Stimulated activated CD8-positive, alpha-beta memory T cell treated with anti-CD3 and anti-CD28 coated beads, Interleukin-15, amount 100 ng/mL, for 24 hours (primary cell): ENCODE data around the gene HCN3.
"Not testable (repeated sequence)": the region's sequence is repeated elsewhere in the genome, so short reads cannot be mapped to it uniquely, and the experiment has no call there.

Experiments used
- DNase-seq: peaks from one replicate; pipeline ENCODE4 v3.0.0-alpha.2; 2020; ENCODE audit warnings: low read depth

Gene HCN3

GRCh38 chr1:155318082-155318481, 40.8 kb downstream of the HCN3 start:
- DNase-seq, result no peak

GRCh38 chr1:155319536-155319935, 42.3 kb downstream of the HCN3 start:
- DNase-seq, result no peak

- no peak for DNase-seq
Measured at GRCh38 chr1:155320252-155320651, 43.0 kb downstream of the HCN3 start.

GRCh38 chr1:155320661-155321617, 43.7 kb downstream of the HCN3 start, which contains the start of gene RUSC1:
Gene RUSC1 (plus strand): TSS chr1:155320894. CDS start chr1:155321774, 880 bp downstream.
- peak; percentile 44 for DNase-seq

- no peak for DNase-seq
Measured at GRCh38 chr1:155321639-155322503, 44.6 kb downstream of the HCN3 start.

- DNase-seq, result no peak
Measured at GRCh38 chr1:155322571-155322952, 45.3 kb downstream of the HCN3 start.

GRCh38 chr1:155322953-155323728, 45.9 kb downstream of the HCN3 start:
- DNase-seq, result peak; percentile 90

- peak; percentile 63 for DNase-seq
Measured at GRCh38 chr1:155323729-155324036, 46.4 kb downstream of the HCN3 start.

GRCh38 chr1:155324037-155324716, 46.9 kb downstream of the HCN3 start:
- DNase-seq, result peak; percentile 64

- DNase-seq, result no peak
Measured at GRCh38 chr1:155324717-155325602, 47.7 kb downstream of the HCN3 start.

GRCh38 chr1:155325603-155325893, 48.3 kb downstream of the HCN3 start:
- DNase-seq, result no peak

- no peak for DNase-seq
Measured at GRCh38 chr1:155326020-155326526, 48.8 kb downstream of the HCN3 start.

- no peak for DNase-seq
Measured at GRCh38 chr1:155326631-155327037, 49.4 kb downstream of the HCN3 start.

- no peak for DNase-seq
Measured at GRCh38 chr1:155327981-155328380, 50.7 kb downstream of the HCN3 start.

- not testable (repeated sequence) for DNase-seq
Measured at GRCh38 chr1:155328856-155329255, 51.6 kb downstream of the HCN3 start.

- DNase-seq, result no peak
Measured at GRCh38 chr1:155329980-155330598, 52.8 kb downstream of the HCN3 start.

GRCh38 chr1:155334962-155335361, 57.7 kb downstream of the HCN3 start:
- DNase-seq, result no peak
